Testis (tissue), 2 donors: ENCODE results near the gene NIPAL4.

ENCODE experiments used
- POLR2A ChIP-seq: fragments of 450-650 bp; IDR thresholded peaks from one replicate; pipeline ENCODE4 v1.6.1; 2017; ENCODE audit warnings: antibody characterized with exemption, mild to moderate bottlenecking, moderate library complexity
- TF ChIP-seq, protein P1 (sequence below), 3 experiments: fragments of 450-650 bp in 2 of 3; fragments of 200-600 bp in 1 of 3; sonication (generic) in 1 of 3; IDR thresholded peaks; one replicate each; pipeline ENCODE4 v1.5.1; 2016 to 2019; ENCODE audit warnings: antibody characterized with exemption in 3 of 3, mild to moderate bottlenecking in 2 of 3, moderate library complexity in 1 of 3

DNA sequence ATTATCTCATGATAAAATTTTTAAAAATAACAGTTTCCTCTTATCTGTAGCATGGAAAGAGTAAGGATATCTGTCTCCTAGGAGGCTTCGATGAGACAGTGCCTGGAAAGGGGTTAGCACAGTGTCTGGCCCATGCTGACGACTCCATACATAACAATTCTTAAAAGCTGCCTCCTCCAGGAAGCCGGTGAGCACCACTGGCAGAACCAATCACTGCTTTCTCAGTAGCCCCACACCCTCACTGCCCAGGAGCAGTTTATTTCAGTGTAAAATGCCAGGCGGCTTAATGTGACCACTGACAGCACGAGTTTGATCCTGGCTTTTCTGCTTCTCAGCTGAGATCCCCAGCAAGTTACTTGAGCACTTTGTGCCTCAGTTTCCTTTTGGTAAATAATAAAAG lies 1.2 kb upstream of the NIPAL4 start:
- TF ChIP-seq POLR2A: no peak
- TF ChIP-seq, protein P1, sequence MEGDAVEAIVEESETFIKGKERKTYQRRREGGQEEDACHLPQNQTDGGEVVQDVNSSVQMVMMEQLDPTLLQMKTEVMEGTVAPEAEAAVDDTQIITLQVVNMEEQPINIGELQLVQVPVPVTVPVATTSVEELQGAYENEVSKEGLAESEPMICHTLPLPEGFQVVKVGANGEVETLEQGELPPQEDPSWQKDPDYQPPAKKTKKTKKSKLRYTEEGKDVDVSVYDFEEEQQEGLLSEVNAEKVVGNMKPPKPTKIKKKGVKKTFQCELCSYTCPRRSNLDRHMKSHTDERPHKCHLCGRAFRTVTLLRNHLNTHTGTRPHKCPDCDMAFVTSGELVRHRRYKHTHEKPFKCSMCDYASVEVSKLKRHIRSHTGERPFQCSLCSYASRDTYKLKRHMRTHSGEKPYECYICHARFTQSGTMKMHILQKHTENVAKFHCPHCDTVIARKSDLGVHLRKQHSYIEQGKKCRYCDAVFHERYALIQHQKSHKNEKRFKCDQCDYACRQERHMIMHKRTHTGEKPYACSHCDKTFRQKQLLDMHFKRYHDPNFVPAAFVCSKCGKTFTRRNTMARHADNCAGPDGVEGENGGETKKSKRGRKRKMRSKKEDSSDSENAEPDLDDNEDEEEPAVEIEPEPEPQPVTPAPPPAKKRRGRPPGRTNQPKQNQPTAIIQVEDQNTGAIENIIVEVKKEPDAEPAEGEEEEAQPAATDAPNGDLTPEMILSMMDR (IDR thresholded peaks at IDR 0.05): no peak
